Astrocyte (in vitro differentiated cells and primary cell): ENCODE data around the gene USP36.

Source experiments
- EZH2 ChIP-seq: IDR thresholded peaks from 2 replicates; pipeline ENCODE4 v1.6.1; 2012; ENCODE audit warnings: mild to moderate bottlenecking, low read length, inconsistent platforms; ENCODE audit not compliant: insufficient read depth
- TF ChIP-seq, protein P1 (sequence below): IDR thresholded peaks from 2 replicates; pipeline ENCODE4 v1.5.1; 2011; ENCODE audit warnings: low read depth, mild to moderate bottlenecking, inconsistent platforms, low read length, moderate library complexity; ENCODE audit not compliant: insufficient read depth

DNA sequence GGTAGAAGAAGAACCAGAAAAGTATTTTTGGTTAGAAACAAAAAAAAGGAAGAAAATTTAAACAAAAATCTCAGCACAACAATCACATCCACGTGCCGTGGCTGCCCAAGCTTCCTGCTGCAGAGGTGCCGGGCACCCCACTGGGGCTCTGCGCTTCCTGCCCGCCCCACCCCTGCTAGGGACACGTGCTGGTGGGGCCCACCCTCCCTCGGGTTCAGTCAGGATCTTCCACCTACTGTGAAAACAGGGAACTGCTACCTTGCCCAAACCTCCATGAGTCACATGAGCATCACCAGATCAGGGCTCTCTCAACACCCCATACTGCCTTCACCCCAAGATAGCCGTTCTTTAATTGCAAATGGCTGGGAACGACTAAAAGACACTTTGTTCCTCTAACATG, 34.2 kb downstream of the USP36 start:
- TF ChIP-seq, protein P1, sequence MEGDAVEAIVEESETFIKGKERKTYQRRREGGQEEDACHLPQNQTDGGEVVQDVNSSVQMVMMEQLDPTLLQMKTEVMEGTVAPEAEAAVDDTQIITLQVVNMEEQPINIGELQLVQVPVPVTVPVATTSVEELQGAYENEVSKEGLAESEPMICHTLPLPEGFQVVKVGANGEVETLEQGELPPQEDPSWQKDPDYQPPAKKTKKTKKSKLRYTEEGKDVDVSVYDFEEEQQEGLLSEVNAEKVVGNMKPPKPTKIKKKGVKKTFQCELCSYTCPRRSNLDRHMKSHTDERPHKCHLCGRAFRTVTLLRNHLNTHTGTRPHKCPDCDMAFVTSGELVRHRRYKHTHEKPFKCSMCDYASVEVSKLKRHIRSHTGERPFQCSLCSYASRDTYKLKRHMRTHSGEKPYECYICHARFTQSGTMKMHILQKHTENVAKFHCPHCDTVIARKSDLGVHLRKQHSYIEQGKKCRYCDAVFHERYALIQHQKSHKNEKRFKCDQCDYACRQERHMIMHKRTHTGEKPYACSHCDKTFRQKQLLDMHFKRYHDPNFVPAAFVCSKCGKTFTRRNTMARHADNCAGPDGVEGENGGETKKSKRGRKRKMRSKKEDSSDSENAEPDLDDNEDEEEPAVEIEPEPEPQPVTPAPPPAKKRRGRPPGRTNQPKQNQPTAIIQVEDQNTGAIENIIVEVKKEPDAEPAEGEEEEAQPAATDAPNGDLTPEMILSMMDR, result no peak
- no peak for TF ChIP-seq EZH2
